Astrocyte of the cerebellum (primary cell): ENCODE results near the gene CMTM3.

ENCODE experiments used
- DNase-seq: peaks from one replicate; pipeline ENCODE4 v3.0.0-alpha.2; 2011; ENCODE audit warnings: low read depth
- H3K4me3 ChIP-seq: 2 replicates; pipeline ENCODE4 v1.5.1; 2011; ENCODE audit warnings: mild to moderate bottlenecking, low read depth, low read length, moderate library complexity
- in situ Hi-C: cut with HindIII; loops from 2 replicates; pipeline ENCODE4 v1.10.0; 2017; ENCODE audit warnings: low sequenced_read_pairs
- TF ChIP-seq, protein P1 (sequence below): IDR thresholded peaks from 2 replicates; pipeline ENCODE4 v1.5.1; 2012; ENCODE audit warnings: low read length, low read depth, moderate library complexity, mild to moderate bottlenecking; ENCODE audit errors: missing control alignments

CMTM3 gene

DNA sequence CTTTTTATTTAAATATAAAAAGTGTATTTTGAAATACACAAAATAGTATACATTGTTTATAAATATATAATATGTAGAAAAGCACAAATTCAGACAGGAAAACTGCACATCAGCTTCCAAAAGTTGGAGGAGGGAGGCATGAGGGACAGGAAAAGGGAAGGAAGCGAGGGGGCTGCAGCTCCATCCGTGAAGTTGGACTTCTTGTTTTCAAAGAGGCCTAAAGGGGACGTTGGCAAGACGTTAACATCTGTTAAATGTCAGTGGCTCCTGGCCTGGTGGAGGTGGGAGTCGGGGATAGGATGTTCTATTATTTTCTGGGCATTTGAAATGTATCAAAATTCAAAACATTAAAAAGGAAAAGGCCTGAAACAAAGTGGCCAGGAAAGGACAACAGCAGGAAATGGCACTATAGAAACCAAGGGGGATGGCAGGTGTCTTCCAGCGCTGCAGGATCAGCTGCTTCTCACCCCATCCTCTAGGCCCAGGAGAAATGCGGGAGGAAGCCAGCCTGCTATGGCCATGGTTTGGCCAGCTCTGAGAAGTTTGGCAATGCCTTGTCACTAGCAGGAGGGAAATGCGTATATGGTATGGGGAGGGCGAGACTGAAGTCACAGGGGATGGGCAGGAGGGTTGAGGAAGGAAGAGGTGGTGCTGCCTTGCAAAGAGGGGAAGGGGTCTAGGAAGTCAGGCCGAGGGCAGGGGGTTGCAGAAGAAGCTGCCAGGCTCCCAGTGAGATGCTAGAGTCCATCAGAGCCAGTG is 18.8 kb upstream of the CMTM3 start:
- H3K4me3 ChIP-seq, result no peak overlapping the region
- TF ChIP-seq, protein P1, sequence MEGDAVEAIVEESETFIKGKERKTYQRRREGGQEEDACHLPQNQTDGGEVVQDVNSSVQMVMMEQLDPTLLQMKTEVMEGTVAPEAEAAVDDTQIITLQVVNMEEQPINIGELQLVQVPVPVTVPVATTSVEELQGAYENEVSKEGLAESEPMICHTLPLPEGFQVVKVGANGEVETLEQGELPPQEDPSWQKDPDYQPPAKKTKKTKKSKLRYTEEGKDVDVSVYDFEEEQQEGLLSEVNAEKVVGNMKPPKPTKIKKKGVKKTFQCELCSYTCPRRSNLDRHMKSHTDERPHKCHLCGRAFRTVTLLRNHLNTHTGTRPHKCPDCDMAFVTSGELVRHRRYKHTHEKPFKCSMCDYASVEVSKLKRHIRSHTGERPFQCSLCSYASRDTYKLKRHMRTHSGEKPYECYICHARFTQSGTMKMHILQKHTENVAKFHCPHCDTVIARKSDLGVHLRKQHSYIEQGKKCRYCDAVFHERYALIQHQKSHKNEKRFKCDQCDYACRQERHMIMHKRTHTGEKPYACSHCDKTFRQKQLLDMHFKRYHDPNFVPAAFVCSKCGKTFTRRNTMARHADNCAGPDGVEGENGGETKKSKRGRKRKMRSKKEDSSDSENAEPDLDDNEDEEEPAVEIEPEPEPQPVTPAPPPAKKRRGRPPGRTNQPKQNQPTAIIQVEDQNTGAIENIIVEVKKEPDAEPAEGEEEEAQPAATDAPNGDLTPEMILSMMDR, result no peak
- no peak for DNase-seq
- in situ Hi-C loops, result loop anchor here (25.0 kb wide), 1 partner anchor 173 kb away; no protein-coding TSS in a partner anchor

DNA sequence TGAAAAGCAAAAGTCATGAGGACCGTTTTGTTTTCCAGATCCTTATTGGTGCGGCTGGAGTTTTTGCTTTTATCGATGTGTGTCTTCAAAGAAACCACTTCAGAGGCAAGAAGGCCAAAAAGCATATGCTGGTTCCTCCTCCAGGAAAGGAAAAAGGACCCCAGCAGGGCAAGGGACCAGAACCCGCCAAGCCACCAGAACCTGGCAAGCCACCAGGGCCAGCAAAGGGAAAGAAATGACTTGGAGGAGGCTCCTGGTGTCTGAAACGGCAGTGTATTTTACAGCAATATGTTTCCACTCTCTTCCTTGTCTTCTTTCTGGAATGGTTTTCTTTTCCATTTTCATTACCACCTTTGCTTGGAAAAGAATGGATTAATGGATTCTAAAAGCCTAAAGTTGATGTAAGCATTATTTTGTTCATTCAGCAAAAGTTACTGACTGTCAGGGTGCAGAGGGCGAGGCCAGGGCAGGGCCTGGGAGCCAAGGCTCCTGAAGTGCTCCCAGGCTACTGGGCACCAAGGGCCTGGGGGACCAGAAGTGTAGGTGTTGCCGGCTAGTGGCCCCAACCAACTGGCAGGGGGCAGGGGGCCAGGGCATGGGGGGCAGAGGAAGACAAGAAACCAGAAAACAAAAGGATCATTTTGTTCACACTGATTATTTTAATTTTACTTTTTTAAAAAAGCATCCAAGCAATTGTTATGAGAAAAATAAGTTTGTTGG is 16.5 kb upstream of the CMTM3 start:
- no peak overlapping the region for H3K4me3 ChIP-seq
- TF ChIP-seq, protein P1, result no peak
- DNase-seq, result no peak
- in situ Hi-C loops, result loop anchor here (25.0 kb wide), 1 partner anchor 176 kb away; no protein-coding TSS in a partner anchor

DNA sequence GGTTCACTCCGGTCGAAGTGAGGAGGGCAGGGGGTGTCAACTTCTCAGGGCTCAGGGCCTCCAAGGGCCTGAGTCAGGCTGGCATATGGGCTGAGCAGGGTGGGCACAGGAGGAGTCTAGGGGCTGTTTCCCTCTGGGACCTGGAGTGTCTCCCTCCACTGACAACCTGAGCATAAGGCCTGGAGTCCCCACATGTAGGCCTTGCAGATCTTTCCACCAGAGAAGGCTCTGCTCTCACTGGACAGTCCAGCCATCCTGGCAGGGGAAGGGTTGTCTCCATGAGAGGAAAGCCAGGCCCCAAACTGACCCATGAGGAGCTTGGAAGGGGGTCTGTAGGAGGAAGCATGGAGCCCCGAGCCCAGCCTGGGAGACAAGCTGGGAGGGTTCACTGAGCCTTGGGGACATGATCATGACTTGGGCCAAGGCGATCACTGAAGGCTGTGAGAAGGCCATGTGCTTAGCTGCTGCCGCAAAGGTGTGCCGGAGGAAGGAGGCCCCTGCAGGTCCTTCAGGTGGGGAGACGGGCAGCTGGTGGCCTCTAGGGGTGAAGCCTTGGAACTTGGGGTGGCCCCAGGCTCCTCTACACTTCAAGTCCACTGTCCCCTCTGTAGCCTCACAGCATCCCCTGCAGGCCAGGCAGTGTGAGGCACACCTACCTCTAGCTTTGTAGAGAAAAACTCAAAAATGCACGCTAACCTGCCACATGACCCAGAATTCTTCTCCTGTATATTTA is 15.4 kb upstream of the CMTM3 start:
- no peak overlapping the region for H3K4me3 ChIP-seq
- in situ Hi-C loops, result loop anchor here (25.0 kb wide), 1 partner anchor 177 kb away; no protein-coding TSS in a partner anchor
- no peak for DNase-seq
- TF ChIP-seq, protein P1, result peak; percentile 61

DNA sequence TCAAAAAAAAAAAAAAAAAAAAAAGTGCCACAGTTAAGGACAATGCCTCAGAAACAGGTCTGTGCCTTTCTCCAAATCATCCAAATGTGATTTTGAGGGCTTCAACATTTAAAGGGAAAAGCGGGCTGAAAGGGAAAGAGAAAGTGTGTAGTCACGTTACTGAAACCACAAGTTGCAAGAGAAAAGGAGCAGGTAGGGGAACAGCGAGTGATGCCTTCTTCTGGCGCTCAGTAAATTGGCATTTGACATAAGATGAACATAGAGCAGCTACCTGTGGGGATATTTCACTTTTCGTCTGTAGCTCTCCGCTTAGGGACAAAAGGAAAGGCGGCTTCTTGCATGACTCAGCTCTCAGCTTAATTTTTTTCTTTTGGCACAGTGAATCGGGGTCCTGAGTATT is 14.2 kb upstream of the CMTM3 start:
- H3K4me3 ChIP-seq, result no peak overlapping the region
- in situ Hi-C loops, result loop anchor here (25.0 kb wide), 1 partner anchor 178 kb away; no protein-coding TSS in a partner anchor
- no peak for DNase-seq
- TF ChIP-seq, protein P1, result no peak

DNA sequence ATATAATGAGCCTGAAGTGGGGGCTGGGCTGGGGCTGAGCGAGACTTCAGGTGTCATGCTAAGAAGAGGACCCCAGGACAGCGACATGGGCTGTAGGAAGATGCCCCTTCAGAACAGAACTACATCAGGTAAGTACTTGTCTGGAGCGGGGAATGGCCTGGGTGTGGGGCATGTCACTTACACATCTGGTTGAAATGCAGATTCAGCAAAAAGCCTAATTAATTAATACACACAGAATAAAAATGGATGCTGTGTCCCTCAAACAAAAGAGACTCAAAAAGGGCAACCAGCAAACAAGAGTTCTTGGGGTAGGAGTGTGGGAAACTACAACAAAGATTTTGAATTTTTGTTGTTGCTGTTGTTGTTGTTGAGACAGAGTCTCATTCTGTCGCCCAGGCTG is 13.5 kb upstream of the CMTM3 start:
- in situ Hi-C loops, result loop anchor here (25.0 kb wide), 1 partner anchor 179 kb away; no protein-coding TSS in a partner anchor
- TF ChIP-seq, protein P1, result no peak
- no peak overlapping the region for H3K4me3 ChIP-seq
- no peak for DNase-seq

DNA sequence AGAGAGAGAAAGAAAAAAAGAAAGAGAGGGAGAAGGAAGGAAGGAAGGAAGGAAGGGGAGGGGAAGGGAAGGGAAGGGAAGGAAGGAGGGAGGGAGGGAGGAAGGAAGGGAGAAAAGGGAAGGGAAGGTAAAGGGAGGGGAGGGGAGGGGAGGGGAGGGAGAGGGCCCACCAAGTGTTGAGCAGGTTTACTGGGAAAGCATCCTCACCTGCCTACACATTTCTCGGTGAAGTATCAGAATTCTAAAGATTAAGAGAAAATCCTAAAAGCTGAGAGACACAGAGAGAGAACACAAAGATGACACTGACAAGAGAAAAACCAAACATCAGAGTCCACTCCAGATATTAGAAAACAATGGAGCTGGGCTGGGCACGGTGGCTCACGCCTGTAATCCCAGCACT is 12.3 kb upstream of the CMTM3 start:
- in situ Hi-C loops, result loop anchor here (25.0 kb wide), 1 partner anchor 180 kb away; no protein-coding TSS in a partner anchor
- H3K4me3 ChIP-seq, result no peak overlapping the region
- no peak for DNase-seq
- TF ChIP-seq, protein P1, result no peak
